Transverse colon (tissue), 4 donors: Measurements from ENCODE around the gene ITPR2. TPM values are rescaled to one million over a fixed set of nuclear protein-coding genes. Genes with fewer than 3 reads are reported as not detected.

Experiments used
- DNase-seq: peaks from one replicate; pipeline ENCODE4 v3.0.0-alpha.2; 2019
- H3K27ac ChIP-seq, 4 donors: fragments of 200-600 bp; sonication (generic); 2 replicates each; pipeline ENCODE4 v1.5.1; 2016 to 2018; ENCODE audit warnings: inconsistent platforms in 4 of 4
- H3K27me3 ChIP-seq: fragments of 200-600 bp; sonication (generic); 2 replicates; pipeline ENCODE4 v1.5.1; 2017; ENCODE audit warnings: inconsistent platforms
- H3K36me3 ChIP-seq, 4 donors: fragments of 200-600 bp; sonication (generic); 2 replicates each; pipeline ENCODE4 v1.5.1; 2017 to 2019; ENCODE audit warnings: inconsistent platforms in 4 of 4
- H3K4me1 ChIP-seq, 4 donors: fragments of 200-600 bp; sonication (generic); 2 replicates each; pipeline ENCODE4 v1.5.1; 2017 to 2020; ENCODE audit warnings: inconsistent platforms in 4 of 4
- H3K4me3 ChIP-seq, 4 donors: fragments of 200-600 bp; sonication (generic); 1 replicate in 1 of 4; 2 replicates in 3 of 4; pipeline versions ENCODE4 v1.5.1 to v1.6.1; 2017 to 2019; ENCODE audit warnings: inconsistent platforms in 4 of 4
- H3K9me3 ChIP-seq, 2 donors: fragments of 200-600 bp; sonication (generic); 2 replicates each; pipeline ENCODE4 v1.5.1; 2017 to 2019; ENCODE audit warnings: inconsistent platforms in 2 of 2
- EP300 ChIP-seq: sonication (generic); formaldehyde crosslinking; IDR thresholded peaks from one replicate; pipeline ENCODE4 v1.6.1; 2017; ENCODE audit warnings: antibody characterized with exemption, low read depth
- POLR2A ChIP-seq: fragments of 450-650 bp; IDR thresholded peaks from one replicate; pipeline ENCODE4 v1.6.1; 2016; ENCODE audit warnings: antibody characterized with exemption, mild to moderate bottlenecking, moderate library complexity
- POLR2AphosphoS5 ChIP-seq, 3 donors: sonication (generic); formaldehyde crosslinking; IDR thresholded peaks; one replicate each; pipeline ENCODE4 v1.6.1; 2016; ENCODE audit warnings: antibody characterized with exemption in 3 of 3
- WGBS, 2 donors: methylation state at CpG; one replicate each; pipeline ENCODE4 v1.1.5; 2018; ENCODE audit warnings: low coverage in 1 of 2; 5-methylcytosine and 5-hydroxymethylcytosine counted together
- in situ Hi-C, 4 donors: fragments of 200-750 bp; cut with MboI; loops; one replicate each; pipeline versions ENCODE4 v1.15.0 to v1.15.1; 2017; ENCODE audit warnings: low sequenced_read_pairs in 3 of 4, low pct_ligation_motif_present in 1 of 4, low pct_unique_long_range_greater_than_20kb in 1 of 4
- intact Hi-C: fragments of 100-400 bp; cut with DNase I; formaldehyde crosslinking; loops from one replicate; pipeline ENCODE4 v1.15.1; 2023; ENCODE audit warnings: low total_unique reads
- total RNA-seq, 4 donors: library from RNA; depleted of rRNA; stranded (reverse); fragments of >200 nt; gene quantifications; one replicate each; pipeline ENCODE4 v1.1.0, GENCODE V29; 2016
- TF ChIP-seq, protein P1 (sequence below), 5 experiments: fragments of 200-600 bp in 3 of 5; fragments of 450-650 bp in 2 of 5; sonication (generic) in 3 of 5; IDR thresholded peaks; 1 replicate in 2 of 5; 2 replicates in 3 of 5; pipeline ENCODE4 v1.5.1; 2016 to 2017; ENCODE audit warnings: antibody characterized with exemption in 5 of 5, inconsistent platforms in 3 of 5, mild to moderate bottlenecking in 2 of 5, moderate library complexity in 1 of 5

Gene ITPR2
- total RNA-seq, 4 donors from 2014 or later = 29.8 to 60.5 (median 41.2) TPM

DNA sequence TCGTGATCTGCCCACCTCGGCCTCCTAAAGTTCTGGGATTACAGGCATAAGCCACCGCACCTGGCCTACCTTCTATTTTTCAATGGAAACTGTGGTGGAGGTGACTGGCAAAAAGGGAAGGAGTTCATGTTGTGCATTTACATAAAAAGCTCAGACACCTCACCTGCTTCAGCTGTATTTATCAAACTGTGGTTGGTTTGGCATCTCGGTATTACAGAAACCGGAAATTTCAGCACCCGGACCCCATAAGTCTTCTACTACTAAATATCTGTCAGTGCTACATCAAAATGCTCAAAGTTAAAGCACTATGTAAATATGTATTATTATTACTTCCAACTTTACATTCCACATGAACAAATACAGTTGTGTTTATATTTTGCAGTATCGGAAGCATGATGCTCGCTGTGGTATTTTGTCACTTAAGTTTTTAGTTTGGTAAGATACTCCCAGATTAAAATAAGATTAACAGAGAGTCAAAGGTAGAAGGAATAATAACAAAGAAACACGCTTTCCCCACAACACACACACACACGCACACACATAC is 95.4 kb downstream of the ITPR2 start:
- H3K4me1 ChIP-seq = peaks cover 2 to 41% (median 13%) of the 10 kb centered on the region in 4 donors

DNA sequence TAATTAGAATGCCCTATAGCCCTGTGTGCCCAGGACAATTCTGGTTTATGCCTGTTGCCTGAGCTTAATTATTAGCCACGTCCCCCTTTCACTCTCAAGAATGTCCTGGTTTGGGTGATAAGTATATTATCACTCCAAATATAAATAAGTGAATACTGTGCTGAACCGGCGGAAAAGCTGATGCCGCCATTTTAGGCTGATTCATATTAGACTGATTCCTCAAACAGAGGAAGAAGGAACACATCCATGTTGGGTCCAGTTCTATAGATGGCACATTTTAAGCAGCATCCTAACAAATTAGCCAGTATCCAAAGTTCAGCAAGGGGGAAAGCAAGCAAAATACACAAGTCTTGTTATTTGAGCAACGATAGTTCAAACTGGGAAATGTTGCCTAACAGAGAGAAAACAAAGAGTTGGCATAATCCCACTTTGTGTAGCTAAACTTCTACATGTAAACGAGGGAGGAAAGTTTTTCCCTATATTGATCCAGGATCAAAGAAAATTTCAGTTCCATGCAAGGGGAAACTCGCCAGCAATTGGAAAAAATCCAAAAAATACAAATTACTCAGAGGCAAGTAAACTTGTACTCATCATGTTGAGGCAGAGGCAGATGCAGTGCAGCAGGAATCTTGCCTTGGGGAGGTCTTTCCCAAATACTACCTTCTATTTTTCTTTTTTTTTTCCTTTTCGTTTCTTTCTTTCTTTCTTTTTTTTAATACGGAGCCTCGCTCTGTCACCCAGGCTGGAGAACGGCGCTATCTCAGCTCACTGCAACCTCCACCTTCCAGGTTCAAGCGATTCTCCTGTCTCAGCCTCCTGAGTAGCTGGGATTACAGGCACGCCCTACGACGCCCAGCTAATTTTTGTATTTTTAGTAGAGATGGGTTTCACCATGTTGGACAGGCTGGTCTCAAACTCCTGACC is 96.2 kb downstream of the ITPR2 start:
- H3K27ac ChIP-seq = no peak overlapping the region
- H3K9me3 ChIP-seq = no peaks in the 10 kb centered on the region
- in situ Hi-C loops = no loop called here
- WGBS, 2 donors = 89 to 91% methylated on average over 15 to 16 of the region's 16 CpGs
- H3K36me3 ChIP-seq = no peaks in the 10 kb centered on the region
- TF ChIP-seq, protein P1, sequence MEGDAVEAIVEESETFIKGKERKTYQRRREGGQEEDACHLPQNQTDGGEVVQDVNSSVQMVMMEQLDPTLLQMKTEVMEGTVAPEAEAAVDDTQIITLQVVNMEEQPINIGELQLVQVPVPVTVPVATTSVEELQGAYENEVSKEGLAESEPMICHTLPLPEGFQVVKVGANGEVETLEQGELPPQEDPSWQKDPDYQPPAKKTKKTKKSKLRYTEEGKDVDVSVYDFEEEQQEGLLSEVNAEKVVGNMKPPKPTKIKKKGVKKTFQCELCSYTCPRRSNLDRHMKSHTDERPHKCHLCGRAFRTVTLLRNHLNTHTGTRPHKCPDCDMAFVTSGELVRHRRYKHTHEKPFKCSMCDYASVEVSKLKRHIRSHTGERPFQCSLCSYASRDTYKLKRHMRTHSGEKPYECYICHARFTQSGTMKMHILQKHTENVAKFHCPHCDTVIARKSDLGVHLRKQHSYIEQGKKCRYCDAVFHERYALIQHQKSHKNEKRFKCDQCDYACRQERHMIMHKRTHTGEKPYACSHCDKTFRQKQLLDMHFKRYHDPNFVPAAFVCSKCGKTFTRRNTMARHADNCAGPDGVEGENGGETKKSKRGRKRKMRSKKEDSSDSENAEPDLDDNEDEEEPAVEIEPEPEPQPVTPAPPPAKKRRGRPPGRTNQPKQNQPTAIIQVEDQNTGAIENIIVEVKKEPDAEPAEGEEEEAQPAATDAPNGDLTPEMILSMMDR (IDR thresholded peaks at IDR 0.05) = no peak
- TF ChIP-seq POLR2A = no peak
- no peak for TF ChIP-seq POLR2AphosphoS5 (IDR thresholded peaks at IDR 0.05)
- no peak for TF ChIP-seq EP300
- no peaks in the 10 kb centered on the region for H3K27me3 ChIP-seq
- H3K4me3 ChIP-seq = no peak overlapping the region
- intact Hi-C loops = no loop called here
- H3K4me1 ChIP-seq = peaks cover under 1 to 44% (median 11%) of the 10 kb centered on the region in 4 donors
- DNase-seq = no peak

More for the DNA sequence above, 95.4 kb downstream of the ITPR2 start:
- in situ Hi-C loops = no loop called here
- Histone ChIP-seq H3K36me3 (no peaks in the 10 kb centered on the region), H3K27me3 (no peaks in the 10 kb centered on the region), H3K27ac (no peak overlapping the region), H3K4me3 (no peak overlapping the region), H3K9me3 (no peaks in the 10 kb centered on the region)
- no peak for DNase-seq
- WGBS, 2 donors = 91% methylated on average over 7 to 10 of the region's 10 CpGs
- intact Hi-C loops = no loop called here
- TF ChIP-seq POLR2A = no peak
- no peak for TF ChIP-seq EP300
- no peak for TF ChIP-seq POLR2AphosphoS5 (IDR thresholded peaks at IDR 0.05)
- TF ChIP-seq, protein P1 (IDR thresholded peaks at IDR 0.05) = no peak

DNA sequence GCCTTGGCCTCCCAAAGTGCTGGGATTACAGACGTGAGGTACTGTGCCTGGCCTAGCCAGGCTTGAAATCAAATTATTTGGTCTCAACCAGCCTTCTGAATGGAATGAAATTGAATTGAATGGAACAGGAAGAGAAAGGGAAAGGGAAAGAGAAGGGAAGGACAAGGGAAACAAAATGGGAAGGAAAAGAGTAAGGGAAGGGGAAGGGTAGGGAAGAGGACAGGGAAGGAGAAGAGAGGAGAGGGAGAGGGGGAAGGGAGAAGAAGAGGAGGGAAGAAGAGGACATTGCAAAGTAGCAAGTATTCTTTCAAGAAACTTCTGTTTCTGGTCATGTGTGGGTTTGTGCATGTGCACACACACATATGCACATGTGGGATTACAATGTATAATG is 97.8 kb downstream of the ITPR2 start:
- Histone ChIP-seq H3K27ac (no peak overlapping the region), H3K9me3 (no peaks in the 10 kb centered on the region), H3K27me3 (no peaks in the 10 kb centered on the region), H3K4me3 (no peak overlapping the region), H3K4me1 (peaks cover 0 to 43% (median 8%) of the 10 kb centered on the region in 4 donors), H3K36me3 (no peaks in the 10 kb centered on the region)
- in situ Hi-C loops = no loop called here
- TF ChIP-seq POLR2AphosphoS5 (IDR thresholded peaks at IDR 0.05) (no peak), EP300 (no peak), POLR2A (no peak)
- TF ChIP-seq, protein P1 (IDR thresholded peaks at IDR 0.05) = no peak
- no peak for DNase-seq
- intact Hi-C loops = no loop called here
- 37 to 80% methylated on average over 1 of the region's 1 CpG for WGBS, 2 donors

DNA sequence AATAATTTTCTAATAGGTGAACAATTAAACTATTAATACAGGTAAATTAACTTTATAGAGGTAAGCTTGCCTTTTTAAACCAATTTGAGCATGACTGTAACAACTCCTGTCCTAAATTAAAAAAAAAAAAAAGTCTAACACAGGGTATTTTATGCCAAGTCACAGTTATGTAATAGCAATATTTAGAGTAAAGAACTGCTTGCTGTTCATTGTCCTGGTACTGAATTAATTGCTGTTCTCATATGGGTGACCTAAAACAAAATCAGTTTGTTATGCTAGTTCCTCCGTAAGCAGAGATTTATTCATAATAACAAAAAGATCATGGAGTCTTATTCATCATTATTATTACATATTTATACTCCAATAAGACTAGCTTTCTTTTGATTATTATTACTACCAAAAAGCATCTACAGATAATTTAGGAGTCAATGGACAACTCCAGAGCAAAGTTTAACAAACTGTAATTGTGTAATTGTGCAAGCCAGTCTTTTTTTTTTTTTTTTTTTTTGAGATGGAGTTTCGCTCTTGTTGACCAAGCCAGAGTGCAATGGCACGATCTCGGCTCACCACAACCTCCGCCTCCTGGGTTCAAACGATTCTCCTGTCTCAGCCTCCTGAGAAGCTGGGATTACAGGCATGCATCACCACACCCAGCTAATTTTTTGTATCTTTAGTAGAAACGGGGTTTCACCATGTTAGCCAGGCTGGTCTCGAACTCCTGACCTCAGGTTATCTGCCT is 98.3 kb downstream of the ITPR2 start:
- intact Hi-C loops = no loop called here
- WGBS, 2 donors = 50 to 91% methylated on average over 1 to 8 of the region's 8 CpGs
- no peaks in the 10 kb centered on the region for H3K27me3 ChIP-seq

More for the DNA sequence above, 98.3 kb downstream of the ITPR2 start:
- no peaks in the 10 kb centered on the region for H3K36me3 ChIP-seq
- TF ChIP-seq POLR2A = no peak
- TF ChIP-seq POLR2AphosphoS5 (IDR thresholded peaks at IDR 0.05) = no peak
- no peak for TF ChIP-seq EP300
- TF ChIP-seq, protein P1 (IDR thresholded peaks at IDR 0.05) = no peak
- DNase-seq = no peak
- peaks cover 0 to 38% (median 5%) of the 10 kb centered on the region in 4 donors for H3K4me1 ChIP-seq
- H3K27ac ChIP-seq = peak overlapping the region in 1 of 4 donors; percentile 23
- in situ Hi-C loops = no loop called here
- no peaks in the 10 kb centered on the region for H3K9me3 ChIP-seq
- no peak overlapping the region for H3K4me3 ChIP-seq
